Activated CD8-positive, alpha-beta T cell treated with anti-CD3 and anti-CD28 coated beads, Interleukin-2, amount 10 ng/mL, durations not matched to agents 7 days and 5 days (primary cell): ENCODE results near the gene SLC2A10. TPM values are rescaled to one million over a fixed set of nuclear protein-coding genes. Genes with fewer than 3 reads are reported as not detected.

Source experiments
- ATAC-seq: fragments of 150-1000 bp; cut with Tn5 transposase; one replicate; pipeline ENCODE4 v1.10.0; 2021; ENCODE audit warnings: moderate library complexity
- CTCF ChIA-PET: fragments of 350-600 bp; sonication (Branson Sonifier 250); formaldehyde crosslinking; loops from one replicate; lab custom pipeline; 2021; ENCODE audit warnings: antibody characterized with exemption; lab: Charles Lee
- POLR2A ChIA-PET: fragments of 350-600 bp; sonication (Branson Sonifier 250); formaldehyde crosslinking; loops from one replicate; lab custom pipeline; 2021; ENCODE audit warnings: antibody characterized with exemption; lab: Charles Lee
- DNase-seq: peaks from one replicate; pipeline ENCODE4 v3.0.0-alpha.2; 2020
- H3K27ac Mint-ChIP-seq: one replicate; pipeline ENCODE4 v1.8.0; 2021; ENCODE audit warnings: mild to moderate bottlenecking, mixed read lengths
- H3K27me3 Mint-ChIP-seq: one replicate; pipeline ENCODE4 v1.8.0; 2021; ENCODE audit warnings: low read depth, mixed read lengths
- H3K36me3 Mint-ChIP-seq: one replicate; pipeline ENCODE4 v1.8.0; 2021; ENCODE audit warnings: low read depth, mixed read lengths
- H3K4me1 Mint-ChIP-seq: one replicate; pipeline ENCODE4 v1.8.0; 2021; ENCODE audit warnings: low read depth, mixed read lengths
- H3K4me3 Mint-ChIP-seq: one replicate; pipeline ENCODE4 v1.8.0; 2021; ENCODE audit warnings: mild to moderate bottlenecking, mixed read lengths
- H3K9me3 Mint-ChIP-seq: one replicate; pipeline ENCODE4 v1.8.0; 2022; ENCODE audit warnings: mixed read lengths; ENCODE audit not compliant: insufficient read depth
- total RNA-seq, 2 experiments: library from RNA; stranded (reverse); gene quantifications; one replicate each; pipeline ENCODE4 v1.2.3, GENCODE V29; 2021

The SLC2A10 gene
- total RNA-seq, 2 experiments from 2014 or later, result not detected

- H3K36me3 Mint-ChIP-seq, result peaks cover 22% of the 10 kb centered on the region
- peaks cover 39% of the 10 kb centered on the region for H3K4me1 Mint-ChIP-seq
- POLR2A ChIA-PET, result interaction anchor here (0.5 kb wide), 1 partner anchor 32 kb away, joined by 3 read pairs; the partner anchor contains the start of gene SLC13A3
- no peak for ATAC-seq
- CTCF ChIA-PET, result interaction anchor here (1.4 to 6.9 kb wide), 6 partner anchors 11 to 163 kb away, joined by 4 to 79 read pairs (median 8); partner anchors contain the start of gene OCSTAMP
- no peaks in the 10 kb centered on the region for H3K27me3 Mint-ChIP-seq
- H3K27ac Mint-ChIP-seq, result no peak overlapping the region
- no peak overlapping the region for H3K4me3 Mint-ChIP-seq
- DNase-seq, result no peak
- no peaks in the 10 kb centered on the region for H3K9me3 Mint-ChIP-seq
These were observed 26.3 kb upstream of the SLC2A10 start for GRCh38 chr20:46683011-46683667.

- H3K4me1 Mint-ChIP-seq, result peaks cover 43% of the 10 kb centered on the region
- H3K27me3 Mint-ChIP-seq, result no peaks in the 10 kb centered on the region
- CTCF ChIA-PET, result interaction anchor here (1.6 to 6.9 kb wide), 4 partner anchors 11 to 139 kb away, joined by 5 to 79 read pairs (median 18); partner anchors contain the start of gene OCSTAMP
- no peak for DNase-seq
- POLR2A ChIA-PET, result no interaction called here
- no peak overlapping the region for H3K4me3 Mint-ChIP-seq
- H3K36me3 Mint-ChIP-seq, result peaks cover 22% of the 10 kb centered on the region
- ATAC-seq, result no peak
- no peak overlapping the region for H3K27ac Mint-ChIP-seq
- H3K9me3 Mint-ChIP-seq, result no peaks in the 10 kb centered on the region
These were observed 25.8 kb upstream of the SLC2A10 start for GRCh38 chr20:46683668-46683938.

GRCh38 chr20:46683939-46684750 lies 25.3 kb upstream of the SLC2A10 start:
- Mint-ChIP-seq H3K27ac (no peak overlapping the region), H3K4me3 (no peak overlapping the region), H3K36me3 (peaks cover 22% of the 10 kb centered on the region), H3K4me1 (peaks cover 43% of the 10 kb centered on the region), H3K27me3 (no peaks in the 10 kb centered on the region), H3K9me3 (no peaks in the 10 kb centered on the region)
- no peak for DNase-seq
- no peak for ATAC-seq
- ChIA-PET POLR2A (no interaction called here), CTCF (interaction anchor here (3.6 to 6.9 kb wide), 2 partner anchors 10 to 140 kb away, joined by 10 to 79 read pairs; no protein-coding TSS in a partner anchor)

- H3K4me1 Mint-ChIP-seq, result peaks cover 40% of the 10 kb centered on the region
- DNase-seq (no peak), ATAC-seq (no peak)
- ChIA-PET POLR2A (interaction anchor here (0.8 to 1.8 kb wide), 6 partner anchors 14 to 175 kb away, joined by 3 to 5 read pairs (median 4); partner anchors contain the start of gene ZNF334), CTCF (interaction anchor here (0.8 to 5.7 kb wide), 8 partner anchors 8 to 204 kb away, joined by 3 to 49 read pairs (median 4); no protein-coding TSS in a partner anchor)
- peaks cover 22% of the 10 kb centered on the region for H3K36me3 Mint-ChIP-seq
- no peaks in the 10 kb centered on the region for H3K27me3 Mint-ChIP-seq
- H3K9me3 Mint-ChIP-seq, result no peaks in the 10 kb centered on the region
- peak overlapping the region; percentile 85 for H3K4me3 Mint-ChIP-seq
- peak overlapping the region; percentile 83 for H3K27ac Mint-ChIP-seq
These were observed 21.0 kb upstream of the SLC2A10 start for GRCh38 chr20:46688151-46689081.

GRCh38 chr20:46689082-46689753 lies 20.2 kb upstream of the SLC2A10 start, which contains the start of gene TP53RK:
TSS of gene TP53RK (minus strand) at chr20:46689444. CDS start at chr20:46689414, 30 bp downstream.
- ATAC-seq (peak; percentile 99), DNase-seq (peak; percentile 98)
- Mint-ChIP-seq H3K4me1 (peaks cover 43% of the 10 kb centered on the region), H3K36me3 (peaks cover 22% of the 10 kb centered on the region), H3K9me3 (no peaks in the 10 kb centered on the region), H3K27me3 (no peaks in the 10 kb centered on the region), H3K27ac (peak within 1 kb of the TSS; percentile 88), H3K4me3 (peak within 1 kb of the TSS; percentile 85)
- ChIA-PET POLR2A (interaction anchor here (1.0 to 1.8 kb wide), 5 partner anchors 13 to 176 kb away, joined by 3 to 5 read pairs (median 4); partner anchors contain the start of gene ZNF334), CTCF (interaction anchor here (1.0 to 5.7 kb wide), 8 partner anchors 8 to 177 kb away, joined by 3 to 49 read pairs (median 4); no protein-coding TSS in a partner anchor)

GRCh38 chr20:46689754-46690085 lies 19.7 kb upstream of the SLC2A10 start:
- ChIA-PET POLR2A (interaction anchor here (1.4 to 1.6 kb wide), 2 partner anchors 145 to 151 kb away, joined by 5 read pairs; no protein-coding TSS in a partner anchor), CTCF (interaction anchor here (1.0 to 5.7 kb wide), 7 partner anchors 9 to 177 kb away, joined by 3 to 49 read pairs (median 5); no protein-coding TSS in a partner anchor)
- Mint-ChIP-seq H3K4me3 (peak overlapping the region; percentile 85), H3K9me3 (no peaks in the 10 kb centered on the region), H3K27ac (peak overlapping the region; percentile 88), H3K27me3 (no peaks in the 10 kb centered on the region), H3K4me1 (peaks cover 47% of the 10 kb centered on the region), H3K36me3 (peaks cover 20% of the 10 kb centered on the region)
- ATAC-seq, result no peak
- DNase-seq, result no peak

GRCh38 chr20:46690219-46691106 lies 19.0 kb upstream of the SLC2A10 start:
- H3K4me1 Mint-ChIP-seq, result peaks cover 44% of the 10 kb centered on the region
- H3K36me3 Mint-ChIP-seq, result peaks cover 14% of the 10 kb centered on the region
- DNase-seq, result no peak
- peak overlapping the region; percentile 27 for H3K27ac Mint-ChIP-seq
- H3K4me3 Mint-ChIP-seq, result peak overlapping the region; percentile 85
- no peaks in the 10 kb centered on the region for H3K27me3 Mint-ChIP-seq
- H3K9me3 Mint-ChIP-seq, result no peaks in the 10 kb centered on the region
- ChIA-PET POLR2A (interaction anchor here (1.4 kb wide), 1 partner anchor 152 kb away, joined by 5 read pairs; no protein-coding TSS in a partner anchor), CTCF (interaction anchor here (1.2 to 5.7 kb wide), 6 partner anchors 9 to 146 kb away, joined by 4 to 49 read pairs (median 10); no protein-coding TSS in a partner anchor)
- ATAC-seq, result no peak

GRCh38 chr20:46691196-46691595 lies 18.3 kb upstream of the SLC2A10 start:
- no peak for ATAC-seq
- H3K36me3 Mint-ChIP-seq, result peaks cover 9% of the 10 kb centered on the region
- H3K9me3 Mint-ChIP-seq, result no peaks in the 10 kb centered on the region
- POLR2A ChIA-PET, result no interaction called here
- CTCF ChIA-PET, result interaction anchor here (2.8 kb wide), 1 partner anchor 11 kb away, joined by 17 read pairs; no protein-coding TSS in a partner anchor
- peaks cover 38% of the 10 kb centered on the region for H3K4me1 Mint-ChIP-seq
- no peaks in the 10 kb centered on the region for H3K27me3 Mint-ChIP-seq
- H3K27ac Mint-ChIP-seq, result no peak overlapping the region
- H3K4me3 Mint-ChIP-seq, result no peak overlapping the region
- no peak for DNase-seq

GRCh38 chr20:46694484-46694883 lies 15.0 kb upstream of the SLC2A10 start:
- no peak for DNase-seq
- POLR2A ChIA-PET, result no interaction called here
- Mint-ChIP-seq H3K27ac (no peak overlapping the region), H3K4me3 (no peak overlapping the region), H3K4me1 (peaks cover 16% of the 10 kb centered on the region), H3K9me3 (no peaks in the 10 kb centered on the region), H3K27me3 (no peaks in the 10 kb centered on the region), H3K36me3 (no peaks in the 10 kb centered on the region)
- ATAC-seq, result no peak
- CTCF ChIA-PET, result interaction anchor here (1.1 to 3.0 kb wide), 6 partner anchors 10 to 149 kb away, joined by 3 to 10 read pairs (median 5); no protein-coding TSS in a partner anchor
